OCI-LY1 (cell line): Measurements from ENCODE around the gene WDR5.

Source experiments
- H2AFZ ChIP-seq: fragments of 200-600 bp; sonication (generic), shearing (Covaris generic); 2 replicates; pipeline ENCODE4 v1.6.0; 2014; ENCODE audit warnings: antibody characterized with exemption, mild to moderate bottlenecking, low read length
- H3F3A ChIP-seq: fragments of 200-600 bp; sonication (generic), shearing (Covaris generic); 2 replicates; pipeline ENCODE4 v1.6.0; 2014; ENCODE audit warnings: mild to moderate bottlenecking, antibody characterized with exemption, low read length, moderate library complexity; ENCODE audit not compliant: insufficient read depth
- H3K27ac ChIP-seq: fragments of 200-600 bp; sonication (generic); 2 replicates; pipeline ENCODE4 v1.5.1; 2014; ENCODE audit warnings: low read length, mixed run types, mild to moderate bottlenecking, low read depth; ENCODE audit not compliant: poor library complexity, severe bottlenecking
- H3K27me3 ChIP-seq: fragments of 200-600 bp; sonication (generic); 2 replicates; pipeline ENCODE4 v1.6.0; 2014; ENCODE audit warnings: antibody characterized with exemption, mild to moderate bottlenecking, low read length, moderate library complexity; ENCODE audit not compliant: insufficient read depth
- H3K36me3 ChIP-seq: fragments of 200-600 bp; sonication (generic); 2 replicates; pipeline ENCODE4 v1.6.1; 2014; ENCODE audit warnings: mild to moderate bottlenecking, antibody characterized with exemption, low read length, moderate library complexity, mixed read lengths; ENCODE audit not compliant: insufficient read depth
- H3K4me1 ChIP-seq: fragments of 200-600 bp; sonication (generic); 2 replicates; pipeline ENCODE4 v1.5.1; 2014; ENCODE audit warnings: mild to moderate bottlenecking, low read length, moderate library complexity; ENCODE audit not compliant: insufficient read depth, severe bottlenecking
- H3K4me2 ChIP-seq: fragments of 200-600 bp; sonication (generic), shearing (Covaris generic); 2 replicates; pipeline ENCODE4 v1.6.1; 2014; ENCODE audit warnings: low read length
- H3K4me3 ChIP-seq: fragments of 200-600 bp; sonication (generic); 2 replicates; pipeline ENCODE4 v1.5.1; 2014; ENCODE audit warnings: low read length, low read depth, mild to moderate bottlenecking, mixed read lengths; ENCODE audit not compliant: poor library complexity, severe bottlenecking
- H3K79me2 ChIP-seq: fragments of 200-600 bp; shearing (Covaris generic); 2 replicates; pipeline ENCODE4 v1.6.1; 2016; ENCODE audit warnings: mixed run types, low read length, mixed read lengths; ENCODE audit not compliant: insufficient read depth
- H3K9ac ChIP-seq: fragments of 200-600 bp; sonication (generic), shearing (Covaris generic); 2 replicates; pipeline ENCODE4 v1.6.1; 2014; ENCODE audit warnings: mild to moderate bottlenecking, low read length, mixed read lengths
- H3K9me2 ChIP-seq: fragments of 200-600 bp; sonication (generic), shearing (Covaris generic); 2 replicates; pipeline ENCODE4 v1.6.1; 2014; ENCODE audit warnings: low read depth, mild to moderate bottlenecking, low read length, mixed read lengths
- H3K9me3 ChIP-seq: fragments of 200-600 bp; shearing (Covaris generic); 2 replicates; pipeline ENCODE4 v1.6.1; 2014; ENCODE audit warnings: low read length, mixed read lengths
- H4K20me1 ChIP-seq: fragments of 200-600 bp; sonication (generic), shearing (Covaris generic); 2 replicates; pipeline ENCODE4 v1.6.0; 2016; ENCODE audit warnings: mild to moderate bottlenecking, low read length; ENCODE audit not compliant: insufficient read depth
- CTCF ChIP-seq: fragments of 200-600 bp; sonication (generic), shearing (Covaris generic); IDR thresholded peaks from 2 replicates; pipeline ENCODE4 v1.5.1; 2017; ENCODE audit warnings: mild to moderate bottlenecking, antibody characterized with exemption, low read length, moderate library complexity, mixed read lengths
- EZH2 ChIP-seq: fragments of 200-600 bp; sonication (generic), shearing (Covaris generic); IDR thresholded peaks from 2 replicates; pipeline ENCODE4 v1.8.0; 2017; ENCODE audit warnings: borderline replicate concordance, mixed run types, mild to moderate bottlenecking, antibody characterized with exemption, low read length, moderate library complexity, mixed read lengths

The WDR5 gene

GRCh38 chr9:134152488-134152887, 16.6 kb downstream of the WDR5 start:
- Histone ChIP-seq H3K9ac (no peak overlapping the region), H3K4me1 (no peaks in the 10 kb centered on the region), H2AFZ (no peak overlapping the region), H3K79me2 (no peaks in the 10 kb centered on the region), H3K27ac (no peak overlapping the region), H3K9me2 (no peaks in the 10 kb centered on the region), H3K9me3 (no peaks in the 10 kb centered on the region), H3K27me3 (no peaks in the 10 kb centered on the region), H3F3A (no peaks in the 10 kb centered on the region), H3K4me3 (no peak overlapping the region), H4K20me1 (no peaks in the 10 kb centered on the region), H3K4me2 (no peak overlapping the region), H3K36me3 (peaks cover 95% of the 10 kb centered on the region)
- no peak for TF ChIP-seq CTCF

GRCh38 chr9:134153450-134153849, 17.6 kb downstream of the WDR5 start:
- Histone ChIP-seq H3K79me2 (no peaks in the 10 kb centered on the region), H3K9me3 (no peaks in the 10 kb centered on the region), H3K4me1 (no peaks in the 10 kb centered on the region), H3K9me2 (no peaks in the 10 kb centered on the region), H3K27me3 (no peaks in the 10 kb centered on the region), H3K27ac (no peak overlapping the region), H3K36me3 (peaks cover 98% of the 10 kb centered on the region), H3K4me3 (no peak overlapping the region), H2AFZ (no peak overlapping the region), H3F3A (no peaks in the 10 kb centered on the region), H3K9ac (no peak overlapping the region), H4K20me1 (no peaks in the 10 kb centered on the region), H3K4me2 (no peak overlapping the region)
- TF ChIP-seq CTCF (no peak), EZH2 (no peak)

GRCh38 chr9:134154262-134154701, 18.4 kb downstream of the WDR5 start:
- Histone ChIP-seq H3K9me3 (no peaks in the 10 kb centered on the region), H3K4me2 (no peak overlapping the region), H3K27me3 (no peaks in the 10 kb centered on the region), H3K79me2 (no peaks in the 10 kb centered on the region), H3K27ac (no peak overlapping the region), H3K4me1 (no peaks in the 10 kb centered on the region), H3K9me2 (no peaks in the 10 kb centered on the region), H2AFZ (no peak overlapping the region), H3K36me3 (peaks cover 98% of the 10 kb centered on the region), H4K20me1 (no peaks in the 10 kb centered on the region), H3K4me3 (no peak overlapping the region), H3K9ac (no peak overlapping the region), H3F3A (no peaks in the 10 kb centered on the region)
- TF ChIP-seq CTCF (no peak), EZH2 (no peak)
